Right hindlimb (tissue), 1 donor: ENCODE measurements around the gene FOXE3.
A peak's percentile ranks its signal among the peaks of the same experiment; 100 is the strongest.

ENCODE experiments used
- DNase-seq: peaks from one replicate; pipeline ENCODE4 v3.0.0-alpha.2; 2018

FOXE3 gene

GRCh38 chr1:47406966-47407365 lies 9.1 kb upstream of the FOXE3 start:
- DNase-seq = no peak

- no peak for DNase-seq
Observed at GRCh38 chr1:47407481-47407880, 8.6 kb upstream of the FOXE3 start.

- peak; percentile 47 for DNase-seq
Observed at GRCh38 chr1:47409311-47410067, 6.6 kb upstream of the FOXE3 start.

GRCh38 chr1:47410068-47410455 lies 6.0 kb upstream of the FOXE3 start:
- no peak for DNase-seq

DNA sequence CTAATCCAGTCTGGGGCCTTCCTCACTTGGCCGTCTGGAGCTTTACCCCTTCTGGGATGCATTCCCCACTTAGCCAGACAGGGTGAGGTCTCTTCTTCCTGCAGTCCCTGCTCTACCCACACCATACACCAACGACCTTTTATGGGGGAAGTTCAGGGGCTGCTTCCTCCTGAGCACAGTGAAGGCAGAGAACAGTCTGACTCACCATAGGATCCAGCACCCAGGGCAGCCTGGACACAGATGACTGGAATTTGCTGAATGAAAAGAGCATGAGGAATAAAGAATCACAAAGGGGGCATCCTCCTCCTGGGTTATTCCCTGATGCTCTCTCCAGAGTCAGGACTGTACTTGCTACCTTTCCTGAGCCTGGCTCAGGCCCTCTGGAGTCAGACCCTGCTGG lies 4.6 kb upstream of the FOXE3 start:
- DNase-seq = no peak

DNA sequence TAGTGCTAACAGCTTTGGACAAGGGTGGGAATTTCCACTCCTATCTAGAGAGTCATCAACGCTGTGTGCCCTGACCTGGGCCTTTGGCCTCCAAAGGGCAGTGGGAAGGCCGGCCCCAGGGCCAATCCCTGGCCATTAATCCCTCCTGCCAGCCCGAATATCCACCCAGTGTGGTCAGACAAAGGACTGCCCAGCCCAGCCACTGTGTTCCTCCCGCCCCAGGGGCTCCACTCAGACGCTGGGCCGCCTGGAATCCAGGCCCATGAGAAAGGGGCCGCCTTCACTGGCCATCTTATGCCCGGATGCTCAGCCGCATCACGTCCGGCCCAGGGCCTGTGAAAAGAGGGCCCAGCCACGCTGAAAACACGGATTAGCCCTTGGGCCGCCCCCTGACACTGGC lies 3.6 kb upstream of the FOXE3 start:
- no peak for DNase-seq

DNA sequence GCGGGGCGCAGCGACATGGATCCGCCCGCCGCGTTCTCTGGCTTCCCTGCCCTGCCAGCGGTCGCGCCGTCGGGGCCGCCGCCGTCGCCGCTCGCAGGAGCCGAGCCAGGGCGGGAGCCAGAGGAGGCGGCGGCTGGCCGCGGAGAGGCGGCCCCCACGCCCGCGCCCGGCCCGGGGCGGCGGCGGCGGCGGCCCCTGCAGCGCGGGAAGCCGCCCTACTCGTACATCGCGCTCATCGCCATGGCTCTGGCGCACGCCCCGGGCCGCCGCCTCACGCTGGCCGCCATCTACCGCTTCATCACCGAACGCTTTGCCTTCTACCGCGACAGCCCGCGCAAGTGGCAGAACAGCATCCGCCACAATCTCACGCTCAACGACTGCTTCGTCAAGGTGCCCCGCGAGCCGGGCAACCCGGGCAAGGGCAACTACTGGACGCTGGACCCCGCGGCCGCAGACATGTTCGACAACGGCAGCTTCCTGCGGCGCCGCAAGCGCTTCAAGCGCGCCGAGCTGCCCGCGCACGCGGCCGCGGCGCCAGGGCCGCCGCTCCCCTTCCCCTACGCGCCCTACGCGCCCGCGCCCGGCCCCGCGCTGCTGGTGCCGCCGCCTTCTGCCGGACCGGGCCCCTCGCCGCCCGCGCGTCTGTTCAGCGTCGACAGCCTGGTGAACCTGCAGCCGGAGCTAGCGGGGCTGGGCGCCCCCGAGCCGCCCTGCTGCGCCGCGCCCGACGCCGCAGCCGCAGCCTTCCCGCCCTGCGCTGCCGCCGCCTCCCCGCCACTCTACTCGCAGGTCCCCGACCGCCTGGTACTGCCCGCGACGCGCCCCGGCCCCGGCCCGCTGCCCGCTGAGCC lies 459 bp downstream of the FOXE3 start:
- no peak for DNase-seq

DNA sequence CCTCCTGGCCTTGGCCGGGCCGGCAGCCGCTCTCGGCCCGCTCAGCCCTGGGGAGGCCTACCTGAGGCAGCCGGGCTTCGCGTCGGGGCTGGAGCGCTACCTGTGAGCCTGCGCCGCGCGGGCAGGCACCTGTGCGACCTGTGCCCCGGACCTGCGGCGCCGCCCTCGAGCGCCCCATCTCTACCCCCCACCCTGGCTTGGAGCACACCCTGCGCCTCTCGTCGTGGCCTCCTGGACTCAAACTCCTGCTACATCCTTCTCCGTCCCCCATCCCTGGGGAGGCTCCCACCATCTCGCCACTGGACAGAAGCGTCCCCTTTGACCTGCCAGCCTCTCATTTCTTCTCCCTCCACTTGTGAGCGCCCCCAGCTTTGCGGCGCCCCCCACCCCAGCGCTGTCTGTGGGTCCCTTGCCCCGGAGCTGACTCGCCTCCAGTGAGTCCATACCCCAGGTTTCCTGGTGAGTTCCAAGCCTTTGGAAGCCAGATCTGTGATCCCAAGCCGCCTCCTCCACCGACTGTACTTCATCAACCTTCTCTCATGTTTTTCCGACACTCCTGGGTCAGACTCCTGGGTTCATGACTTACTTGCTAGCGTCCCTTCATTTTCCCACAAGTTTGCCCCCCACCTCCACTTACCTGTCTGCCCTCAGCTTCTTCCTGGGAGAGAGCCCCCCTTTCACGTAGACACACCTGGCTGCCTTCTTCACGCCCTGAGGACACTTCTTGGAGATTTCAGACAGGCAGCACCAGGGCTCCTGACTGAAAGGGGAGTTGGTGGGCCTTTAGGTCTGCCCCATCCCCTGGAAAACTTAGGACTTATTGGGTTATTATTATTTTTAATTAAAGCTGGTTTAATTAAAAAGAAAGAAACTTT lies 1.3 kb downstream of the FOXE3 start:
- DNase-seq = no peak

DNA sequence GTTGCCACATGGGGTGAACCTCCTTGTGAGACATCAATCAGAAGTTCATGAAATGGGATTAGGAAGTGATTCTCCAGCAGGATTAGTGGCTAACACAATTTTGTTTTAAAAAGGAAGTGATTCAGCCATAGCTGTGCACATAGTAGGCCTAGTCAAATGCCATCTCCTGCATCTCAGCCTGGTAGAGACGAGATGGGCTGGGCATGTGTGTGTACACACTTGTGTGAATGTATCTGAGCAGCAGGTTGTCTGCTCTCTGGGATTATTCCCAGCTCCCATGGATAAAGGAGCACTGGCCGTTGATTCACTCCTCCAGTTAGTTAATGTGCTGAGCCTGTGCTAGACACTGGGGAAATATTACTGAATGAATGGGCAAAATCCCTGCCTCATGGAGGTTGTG lies 2.0 kb downstream of the FOXE3 start:
- no peak for DNase-seq

DNA sequence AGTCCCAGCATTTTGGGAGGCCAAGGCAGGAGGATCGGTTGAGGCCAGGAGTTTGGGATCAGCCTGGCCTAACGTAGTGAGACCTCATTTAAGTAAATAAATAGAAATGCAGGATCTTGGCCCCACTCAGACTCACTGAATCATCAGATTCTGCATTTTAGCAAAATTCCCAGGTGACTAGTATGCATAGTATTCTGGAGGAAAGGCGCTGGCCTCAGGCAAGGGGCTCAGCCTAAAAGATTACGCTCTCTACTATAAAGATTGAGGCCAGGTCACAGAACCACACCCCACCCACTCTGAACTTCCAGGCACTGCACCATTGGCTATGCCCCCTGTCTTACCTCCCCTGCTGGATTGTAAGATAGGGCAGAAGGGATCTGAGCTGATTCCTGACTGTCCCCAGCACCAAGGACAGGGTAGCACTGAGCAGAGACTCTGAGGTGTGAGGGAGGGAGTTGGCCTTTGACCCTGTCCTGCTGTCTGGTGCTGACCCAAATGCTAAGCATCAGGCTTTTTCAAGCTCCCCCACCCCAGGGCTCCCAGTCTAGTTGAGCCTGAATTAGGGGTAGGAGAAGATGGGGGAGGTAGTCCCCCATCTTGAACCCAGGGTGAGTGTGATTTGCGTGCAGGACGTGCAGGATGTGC lies 2.7 kb downstream of the FOXE3 start:
- no peak for DNase-seq

- no peak for DNase-seq
Observed at GRCh38 chr1:47420547-47420946, 4.5 kb downstream of the FOXE3 start.

DNA sequence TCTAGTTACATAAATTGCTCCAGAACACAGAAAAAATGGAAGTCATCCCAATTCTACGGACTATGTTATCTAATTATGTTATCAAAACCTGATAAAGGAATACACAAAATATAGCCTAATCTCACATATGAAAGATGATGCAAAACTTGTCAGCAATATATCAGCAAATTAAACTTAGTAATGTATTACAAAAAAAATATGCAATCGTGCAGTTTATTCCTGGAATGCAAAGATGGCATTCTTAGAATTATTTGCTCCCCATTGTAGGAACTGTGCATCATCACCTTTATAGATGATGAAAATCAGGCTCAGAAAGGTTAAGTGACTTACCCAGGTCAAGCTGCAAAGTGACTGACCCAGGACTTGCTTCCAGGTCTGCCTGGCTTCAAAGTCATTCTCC lies 7.8 kb downstream of the FOXE3 start:
- DNase-seq = no peak

DNA sequence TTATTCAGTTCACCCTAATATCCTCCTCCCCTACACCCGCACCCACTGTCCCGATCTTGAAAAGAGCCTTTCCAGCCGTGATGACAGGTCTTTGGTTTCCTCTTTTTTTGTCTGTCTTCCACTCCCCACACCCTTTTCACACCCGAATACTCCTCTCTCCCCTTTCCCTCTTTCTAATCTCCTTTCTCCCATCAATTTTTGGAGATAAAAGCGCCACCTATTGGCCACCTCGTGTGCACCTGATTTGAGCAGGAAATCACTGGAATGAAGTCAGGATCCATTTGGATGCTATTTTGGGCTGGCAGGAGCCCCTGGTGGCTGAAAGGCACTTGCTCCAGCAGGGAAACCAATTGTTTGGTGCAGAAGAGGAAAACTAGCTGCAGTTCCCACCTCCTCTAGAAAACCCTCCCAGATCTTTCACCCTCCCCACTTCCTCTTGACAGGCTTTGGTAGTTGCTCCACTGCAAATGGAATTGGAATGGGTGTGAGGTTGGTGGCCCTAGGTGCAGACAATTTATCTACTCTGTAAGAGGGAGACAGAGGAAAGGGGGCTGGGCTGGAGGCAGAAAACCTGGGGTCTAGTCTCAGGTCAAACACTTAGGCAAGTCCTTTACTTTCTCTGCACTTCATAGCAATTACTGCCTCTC lies 8.4 kb downstream of the FOXE3 start:
- DNase-seq = no peak

DNA sequence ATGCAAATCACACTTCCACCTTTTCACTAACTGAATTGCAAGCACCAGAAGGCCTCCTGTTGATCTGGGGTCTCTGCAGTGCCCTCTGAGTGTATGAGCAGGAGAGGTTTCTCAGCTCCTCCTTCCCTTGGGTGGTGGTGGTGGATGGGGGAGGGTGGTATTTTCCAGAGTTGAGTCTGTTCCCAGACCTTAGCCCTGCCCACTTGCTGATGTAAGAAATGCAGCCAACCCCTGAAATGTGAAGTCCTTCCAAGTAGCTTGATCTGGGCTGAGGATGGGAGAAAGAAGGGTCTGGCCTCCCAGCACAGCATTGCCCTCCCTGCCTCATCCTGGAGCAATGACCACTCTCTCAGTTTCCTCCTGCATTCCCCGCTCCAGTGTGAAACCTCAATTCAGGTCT lies 15.4 kb downstream of the FOXE3 start:
- no peak for DNase-seq

DNA sequence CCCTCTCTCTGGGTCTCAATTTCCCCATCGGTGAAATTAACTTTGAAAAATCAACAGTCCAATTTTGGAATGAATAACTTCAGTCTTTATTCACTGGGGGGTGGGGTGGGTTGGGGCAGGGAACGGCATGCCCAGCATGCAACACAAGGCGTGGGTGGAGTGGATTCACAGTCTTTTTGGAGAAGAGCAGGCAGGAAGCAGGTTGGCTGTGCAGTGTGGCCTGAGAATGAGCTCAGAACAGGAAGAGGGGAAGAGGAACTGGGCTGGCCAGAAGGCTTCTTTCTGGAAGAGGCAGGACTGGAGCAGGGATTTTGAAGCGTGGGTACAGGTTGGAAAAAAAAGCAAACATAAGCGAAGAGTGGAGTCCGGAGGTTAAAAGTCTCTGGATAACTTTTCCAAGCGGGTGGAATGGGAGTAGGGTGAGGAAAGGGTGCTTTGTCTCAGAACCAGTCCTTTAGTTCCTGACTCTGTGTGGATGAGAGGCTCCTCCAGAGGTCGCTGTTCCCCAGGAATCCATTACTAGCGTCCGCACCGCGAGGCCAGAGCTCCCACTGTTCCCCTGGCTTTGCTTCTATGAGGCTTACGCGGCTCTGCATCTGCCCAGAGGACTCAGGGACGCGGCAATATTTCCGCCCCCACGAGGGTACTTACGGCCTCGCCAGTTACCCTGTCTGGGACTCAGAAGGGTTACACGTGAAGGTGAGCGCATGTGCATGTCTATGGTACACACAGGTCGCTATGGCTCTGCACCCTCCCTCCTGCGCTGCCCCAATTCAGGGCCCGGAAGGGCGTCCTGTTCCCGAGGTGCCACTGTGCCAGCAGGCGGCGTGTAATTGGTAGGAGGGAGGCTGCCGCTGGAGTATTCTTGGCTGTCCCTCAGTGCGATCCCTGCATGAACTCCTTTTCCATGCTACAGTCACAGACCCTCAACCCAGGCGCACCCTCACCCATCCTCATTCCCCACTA lies 16.3 kb downstream of the FOXE3 start:
- DNase-seq = peak; percentile 88

GRCh38 chr1:47433037-47433421 lies 16.9 kb downstream of the FOXE3 start:
- DNase-seq = no peak

DNA sequence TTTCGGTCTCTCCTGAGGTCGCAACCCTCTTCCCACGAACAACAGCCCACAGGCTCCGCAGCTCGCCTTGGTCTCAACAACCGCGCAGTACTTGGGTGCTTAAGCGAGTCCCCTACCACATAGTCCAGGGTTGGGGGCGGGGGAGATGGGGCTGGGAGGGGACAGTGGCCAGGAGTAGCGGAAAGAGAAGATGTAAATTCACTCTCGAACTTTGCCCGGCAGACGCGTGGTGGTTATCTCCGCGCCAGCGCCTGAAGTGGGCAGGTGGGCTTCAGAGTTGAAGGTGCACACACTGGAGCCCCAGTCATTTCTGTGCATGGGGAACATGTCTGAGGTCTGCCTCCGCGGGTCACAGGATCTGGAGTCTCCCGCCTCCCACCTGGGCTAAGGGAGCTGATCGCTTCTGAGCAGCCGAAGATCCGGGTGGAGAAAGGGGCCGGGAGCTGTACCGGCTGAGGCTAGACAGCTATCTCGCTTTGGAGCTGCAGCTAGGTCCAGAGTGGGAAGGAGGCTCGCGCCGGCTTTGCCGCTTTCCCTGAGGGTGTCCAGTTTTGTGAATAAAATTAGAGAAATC lies 17.5 kb downstream of the FOXE3 start:
- no peak for DNase-seq

DNA sequence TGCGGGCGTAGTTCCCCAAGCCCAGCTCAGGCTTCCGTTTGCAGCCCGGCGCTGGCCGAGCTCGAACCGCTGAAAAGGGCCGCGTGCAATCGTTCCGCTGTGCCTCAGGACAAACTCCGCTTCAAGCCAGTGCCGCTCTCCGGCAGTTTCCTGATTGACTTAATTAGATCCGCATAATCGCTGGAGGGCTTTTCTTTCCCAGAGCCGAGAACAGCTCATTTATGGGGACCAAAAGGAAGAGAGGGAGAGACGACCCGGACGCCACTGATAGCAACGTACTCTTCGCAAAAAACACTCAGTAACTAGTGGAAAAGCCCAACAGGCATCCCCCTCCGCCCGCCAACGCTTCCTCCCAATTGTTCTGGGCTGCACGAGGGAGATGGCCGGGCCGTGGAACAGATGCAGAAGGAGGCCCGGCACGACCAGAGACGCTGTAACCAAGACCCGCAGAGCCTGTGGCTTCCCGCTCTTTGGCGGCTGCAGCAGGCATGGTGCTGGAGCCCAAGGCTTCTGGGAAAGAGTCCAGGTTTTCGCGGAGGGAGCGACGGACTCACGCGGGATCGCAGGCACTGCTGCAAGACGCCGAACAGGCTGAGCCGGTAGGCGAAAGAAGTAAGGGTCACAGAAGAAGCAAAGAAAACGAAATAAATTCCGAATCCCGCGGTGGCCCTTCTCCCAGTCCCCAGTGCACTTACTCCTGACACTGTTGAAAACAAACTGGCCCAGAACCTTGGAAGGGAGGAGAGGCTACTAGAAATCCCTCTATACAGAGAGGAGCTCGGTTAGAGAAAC lies 18.2 kb downstream of the FOXE3 start:
- peak; percentile 73 for DNase-seq

DNA sequence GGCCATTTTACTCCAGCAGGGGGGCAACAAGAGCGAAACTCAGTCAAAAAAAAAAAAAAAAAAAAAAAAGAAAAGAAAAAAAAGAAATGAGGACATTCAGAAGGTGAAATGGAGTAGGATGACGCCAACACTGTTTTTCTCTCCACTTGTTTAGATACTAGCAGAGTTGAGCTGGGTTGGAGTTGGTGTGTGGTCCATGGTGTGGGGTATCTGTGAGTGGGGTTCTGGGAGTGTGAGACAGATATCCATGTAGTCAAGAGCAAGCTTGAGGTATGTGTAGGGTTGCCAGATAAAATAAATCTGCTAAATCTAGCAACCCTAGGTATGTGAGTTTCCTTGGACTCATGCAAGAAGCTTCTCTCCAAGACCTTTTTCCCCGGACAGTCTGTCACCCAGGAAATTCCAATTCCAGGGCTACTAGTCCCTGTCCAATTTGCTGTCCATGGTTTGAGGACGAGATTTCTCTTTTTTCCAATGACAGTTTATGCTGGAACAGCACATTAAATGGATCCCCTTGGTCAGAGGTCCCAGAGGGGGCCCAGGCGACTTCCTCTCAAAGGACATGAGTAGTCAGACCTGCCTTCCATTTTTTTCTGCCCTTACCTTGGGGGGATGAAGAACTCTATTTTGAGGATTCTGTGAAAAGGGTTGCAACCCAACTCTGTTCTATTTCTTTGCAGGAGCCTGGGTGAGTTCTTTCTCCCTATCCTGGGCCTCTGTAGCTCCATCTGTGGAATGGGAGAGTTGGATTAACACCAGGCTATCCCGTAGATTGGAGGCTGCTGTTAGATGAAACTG lies 19.6 kb downstream of the FOXE3 start:
- no peak for DNase-seq
